Measurements from ENCODE around the gene SLC2A5.
"Not testable (repeated sequence)": the region's sequence is repeated elsewhere in the genome, so short reads cannot be mapped to it uniquely, and the experiment has no call there.

SLC2A5 gene

DNA sequence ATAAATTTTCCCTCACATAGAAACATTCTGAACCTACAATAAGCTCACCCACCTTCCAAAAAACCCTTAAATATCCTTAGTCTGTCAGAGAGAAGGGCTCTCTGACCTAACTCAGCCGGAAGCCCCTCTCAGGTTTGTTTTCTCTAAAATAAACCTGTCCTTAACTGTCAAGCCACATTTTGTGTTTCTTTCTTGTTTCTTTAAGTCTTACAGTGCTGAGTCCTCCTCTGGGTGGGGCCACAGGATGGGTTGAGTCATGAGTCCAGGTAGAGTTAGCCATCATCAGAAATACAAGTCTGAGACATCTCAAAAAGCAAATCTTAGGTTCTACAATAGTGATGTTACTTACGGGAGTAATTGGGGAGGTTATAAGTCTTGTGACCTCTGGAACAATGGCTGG lies 26.4 kb upstream of the SLC2A5 start:
- in situ Hi-C loops (cut with HindIII; ENCODE audit: low pct_ligation_motif_present, low sequenced_read_pairs) = no loop called here
- no peaks in the 10 kb centered on the region for H3K36me3 ChIP-seq (replicated peaks)
- H3K27ac ChIP-seq = no peak overlapping the region
- no peak for DNase-seq
- peaks cover 2% of the 10 kb centered on the region for H3K27me3 ChIP-seq (replicated peaks)
- H3K4me3 ChIP-seq (ENCODE audit: low read depth, low read length) = no peak overlapping the region
- TF ChIP-seq, protein P1, sequence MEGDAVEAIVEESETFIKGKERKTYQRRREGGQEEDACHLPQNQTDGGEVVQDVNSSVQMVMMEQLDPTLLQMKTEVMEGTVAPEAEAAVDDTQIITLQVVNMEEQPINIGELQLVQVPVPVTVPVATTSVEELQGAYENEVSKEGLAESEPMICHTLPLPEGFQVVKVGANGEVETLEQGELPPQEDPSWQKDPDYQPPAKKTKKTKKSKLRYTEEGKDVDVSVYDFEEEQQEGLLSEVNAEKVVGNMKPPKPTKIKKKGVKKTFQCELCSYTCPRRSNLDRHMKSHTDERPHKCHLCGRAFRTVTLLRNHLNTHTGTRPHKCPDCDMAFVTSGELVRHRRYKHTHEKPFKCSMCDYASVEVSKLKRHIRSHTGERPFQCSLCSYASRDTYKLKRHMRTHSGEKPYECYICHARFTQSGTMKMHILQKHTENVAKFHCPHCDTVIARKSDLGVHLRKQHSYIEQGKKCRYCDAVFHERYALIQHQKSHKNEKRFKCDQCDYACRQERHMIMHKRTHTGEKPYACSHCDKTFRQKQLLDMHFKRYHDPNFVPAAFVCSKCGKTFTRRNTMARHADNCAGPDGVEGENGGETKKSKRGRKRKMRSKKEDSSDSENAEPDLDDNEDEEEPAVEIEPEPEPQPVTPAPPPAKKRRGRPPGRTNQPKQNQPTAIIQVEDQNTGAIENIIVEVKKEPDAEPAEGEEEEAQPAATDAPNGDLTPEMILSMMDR (IDR thresholded peaks at IDR 0.05; ENCODE audit: low read depth, low read length, missing control alignments) = no peak

DNA sequence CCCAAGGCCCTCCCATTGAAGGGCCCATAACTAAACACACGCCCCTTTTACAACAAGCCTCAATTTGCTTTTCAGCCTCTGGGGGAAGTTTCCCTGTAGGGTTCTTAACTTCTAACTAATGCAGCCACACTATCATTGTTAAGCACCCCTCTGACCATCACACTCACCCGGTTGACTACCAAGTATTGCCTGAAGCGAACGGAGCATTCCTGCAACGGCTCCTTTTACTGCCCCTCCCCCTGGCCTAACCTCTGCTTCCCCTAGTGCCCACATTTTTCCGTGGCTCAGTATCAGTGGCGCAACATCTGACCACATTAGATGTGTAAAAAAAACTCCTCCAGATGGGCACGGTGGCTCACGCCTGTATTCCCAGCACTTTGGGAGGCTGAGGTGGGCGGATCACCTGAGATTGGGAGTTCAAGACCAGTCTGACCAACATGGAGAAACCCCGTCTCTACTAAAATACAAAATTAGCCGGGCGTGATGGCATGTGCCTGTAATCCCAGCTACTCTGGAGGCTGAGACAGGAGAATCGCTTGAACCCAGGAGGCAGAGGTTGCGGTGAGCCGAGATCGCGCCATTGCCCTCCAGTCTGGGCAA lies 24.7 kb upstream of the SLC2A5 start:
- in situ Hi-C loops (cut with HindIII; ENCODE audit: low pct_ligation_motif_present, low sequenced_read_pairs); H3K27ac ChIP-seq: not testable (repeated sequence)

GRCh38 chr1:9093581-9093980 lies 24.1 kb upstream of the SLC2A5 start:
- TF ChIP-seq, protein P1 (IDR thresholded peaks at IDR 0.05; ENCODE audit: low read depth, low read length, missing control alignments) = no peak
- in situ Hi-C loops (cut with HindIII; ENCODE audit: low pct_ligation_motif_present, low sequenced_read_pairs) = no loop called here
- no peak overlapping the region for H3K4me3 ChIP-seq (ENCODE audit: low read depth, low read length)
- H3K36me3 ChIP-seq (replicated peaks) = no peaks in the 10 kb centered on the region
- DNase-seq = no peak
- peaks cover 2% of the 10 kb centered on the region for H3K27me3 ChIP-seq (replicated peaks)
- H3K27ac ChIP-seq = no peak overlapping the region

More for the DNA sequence above, 24.7 kb upstream of the SLC2A5 start:
- not testable (repeated sequence) for DNase-seq; H3K27me3 ChIP-seq (replicated peaks); H3K4me3 ChIP-seq (ENCODE audit: low read depth, low read length); H3K36me3 ChIP-seq (replicated peaks)

DNA sequence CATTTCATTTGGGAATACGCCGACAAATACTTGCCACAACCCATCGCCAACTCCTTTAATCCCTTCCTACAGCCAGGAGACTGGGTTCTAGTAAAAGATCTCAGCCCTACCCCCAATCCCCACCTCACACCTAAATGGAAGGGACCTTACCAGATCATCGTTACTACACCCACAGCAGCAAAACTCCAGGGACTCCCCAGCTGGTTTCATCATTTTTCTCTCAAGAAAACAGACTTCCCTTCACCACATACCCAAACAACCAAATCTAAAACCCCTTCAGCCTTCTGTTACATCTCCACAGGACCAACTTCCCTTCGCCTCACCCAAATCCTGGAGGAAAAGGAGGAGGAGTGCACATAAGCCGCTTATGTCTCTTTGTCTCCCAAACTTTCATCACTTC lies 23.7 kb upstream of the SLC2A5 start:
- Histone ChIP-seq H3K27ac (no peak overlapping the region), H3K4me3 (ENCODE audit: low read depth, low read length) (no peak overlapping the region), H3K36me3 (replicated peaks) (no peaks in the 10 kb centered on the region), H3K27me3 (replicated peaks) (peaks cover 2% of the 10 kb centered on the region)
- DNase-seq = no peak
- in situ Hi-C loops (cut with HindIII; ENCODE audit: low pct_ligation_motif_present, low sequenced_read_pairs) = no loop called here
- TF ChIP-seq, protein P1 (IDR thresholded peaks at IDR 0.05; ENCODE audit: low read depth, low read length, missing control alignments) = no peak

GRCh38 chr1:9088807-9089206 lies 19.4 kb upstream of the SLC2A5 start:
- DNase-seq = no peak
- H3K36me3 ChIP-seq (replicated peaks) = no peaks in the 10 kb centered on the region
- H3K4me3 ChIP-seq (ENCODE audit: low read depth, low read length) = no peak overlapping the region
- H3K27me3 ChIP-seq (replicated peaks) = peaks cover 2% of the 10 kb centered on the region
- TF ChIP-seq, protein P1 (IDR thresholded peaks at IDR 0.05; ENCODE audit: low read depth, low read length, missing control alignments) = no peak
- H3K27ac ChIP-seq = no peak overlapping the region
- in situ Hi-C loops (cut with HindIII; ENCODE audit: low pct_ligation_motif_present, low sequenced_read_pairs) = no loop called here

DNA sequence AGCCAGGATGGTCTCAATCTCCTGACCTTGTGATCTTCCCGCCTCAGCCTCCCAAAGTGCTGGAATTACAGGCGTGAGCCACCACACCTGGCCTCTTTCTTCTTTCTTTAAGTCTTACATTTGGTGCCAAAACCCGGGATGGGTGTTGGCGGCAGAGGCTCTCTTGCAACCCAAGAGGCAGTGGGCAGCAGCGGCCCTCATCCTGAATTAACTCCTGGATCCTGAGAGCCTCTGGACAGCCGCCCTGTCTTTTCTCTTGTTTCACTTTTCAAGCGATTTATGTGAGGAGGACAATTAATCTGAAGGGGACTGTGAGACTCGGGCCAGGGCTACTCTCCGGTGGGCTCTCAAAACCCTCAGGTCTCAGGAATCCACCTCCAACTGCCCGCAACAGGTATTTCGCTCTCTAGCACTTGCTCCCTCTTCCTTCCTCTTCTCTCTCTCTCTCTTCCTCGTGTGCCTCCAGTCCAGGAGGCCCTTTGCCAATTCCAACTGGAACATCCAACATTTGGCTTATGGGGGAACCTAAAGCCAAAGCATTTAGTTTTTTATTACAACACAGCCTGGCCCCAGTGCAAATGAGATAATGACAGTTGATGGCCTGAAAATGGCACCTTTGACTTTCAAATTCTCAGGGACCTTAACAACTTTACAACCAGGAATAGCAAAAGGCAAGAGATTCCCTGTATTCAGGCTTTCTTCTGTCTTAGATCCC lies 18.1 kb upstream of the SLC2A5 start:
- Histone ChIP-seq H3K27me3 (replicated peaks) (no peaks in the 10 kb centered on the region), H3K4me3 (ENCODE audit: low read depth, low read length) (no peak overlapping the region), H3K27ac (no peak overlapping the region), H3K36me3 (replicated peaks) (no peaks in the 10 kb centered on the region)
- no peak for DNase-seq
- in situ Hi-C loops (cut with HindIII; ENCODE audit: low pct_ligation_motif_present, low sequenced_read_pairs) = no loop called here
- TF ChIP-seq, protein P1 (IDR thresholded peaks at IDR 0.05; ENCODE audit: low read depth, low read length, missing control alignments) = no peak

Measured in brain microvascular endothelial cell (primary cell).